ENCODE results near the gene SUGCT.

SUGCT gene

GRCh38 chr7:40428421-40428820, 293.6 kb downstream of the SUGCT start:
- H3K27me3 ChIP-seq (ENCODE audit: control insufficient read depth, insufficient read depth, low read length), result no peaks in the 10 kb centered on the region
- no peaks in the 10 kb centered on the region for H3K9me3 ChIP-seq (ENCODE audit: control insufficient read depth, insufficient read depth, low read length)
- H3K27ac ChIP-seq (ENCODE audit: low read depth, low read length), result no peak overlapping the region
- no peak overlapping the region for H3K4me3 ChIP-seq (ENCODE audit: low read depth, low read length)
- no peak overlapping the region for H3K9ac ChIP-seq (ENCODE audit: low read depth, low read length)
- H3K4me1 ChIP-seq (ENCODE audit: control insufficient read depth, insufficient read depth, low read length), result no peaks in the 10 kb centered on the region
- no peaks in the 10 kb centered on the region for H3K36me3 ChIP-seq (ENCODE audit: control insufficient read depth, insufficient read depth, low read length)

- no peak overlapping the region for H3K27ac ChIP-seq (ENCODE audit: low read depth, low read length)
- H3K36me3 ChIP-seq (ENCODE audit: control insufficient read depth, insufficient read depth, low read length), result no peaks in the 10 kb centered on the region
- H3K4me1 ChIP-seq (ENCODE audit: control insufficient read depth, insufficient read depth, low read length), result no peaks in the 10 kb centered on the region
- no peaks in the 10 kb centered on the region for H3K9me3 ChIP-seq (ENCODE audit: control insufficient read depth, insufficient read depth, low read length)
- H3K9ac ChIP-seq (ENCODE audit: low read depth, low read length), result no peak overlapping the region
- no peaks in the 10 kb centered on the region for H3K27me3 ChIP-seq (ENCODE audit: control insufficient read depth, insufficient read depth, low read length)
- no peak overlapping the region for H3K4me3 ChIP-seq (ENCODE audit: low read depth, low read length)
These were observed 295.0 kb downstream of the SUGCT start for GRCh38 chr7:40429826-40430225.

- no peak overlapping the region for H3K4me3 ChIP-seq (ENCODE audit: low read depth, low read length)
- no peaks in the 10 kb centered on the region for H3K4me1 ChIP-seq (ENCODE audit: control insufficient read depth, insufficient read depth, low read length)
- H3K9me3 ChIP-seq (ENCODE audit: control insufficient read depth, insufficient read depth, low read length), result no peaks in the 10 kb centered on the region
- H3K27ac ChIP-seq (ENCODE audit: low read depth, low read length), result no peak overlapping the region
- H3K36me3 ChIP-seq (ENCODE audit: control insufficient read depth, insufficient read depth, low read length), result no peaks in the 10 kb centered on the region
- H3K9ac ChIP-seq (ENCODE audit: low read depth, low read length), result no peak overlapping the region
- no peaks in the 10 kb centered on the region for H3K27me3 ChIP-seq (ENCODE audit: control insufficient read depth, insufficient read depth, low read length)
These were observed 297.2 kb downstream of the SUGCT start for GRCh38 chr7:40432046-40432445.

GRCh38 chr7:40436710-40437109, 301.9 kb downstream of the SUGCT start:
- 0 out of 2 replicates have a peak, but pooled peaks cover 5% of the 10 kb centered on the region for H3K9me3 ChIP-seq (ENCODE audit: control insufficient read depth, insufficient read depth, low read length)

GRCh38 chr7:40437498-40437897, 302.7 kb downstream of the SUGCT start:
- Histone ChIP-seq H3K4me1 (ENCODE audit: control insufficient read depth, insufficient read depth, low read length) (no peaks in the 10 kb centered on the region; the same call in 1 of the 2 replicates), H3K36me3 (ENCODE audit: control insufficient read depth, insufficient read depth, low read length) (no peaks in the 10 kb centered on the region), H3K9ac (ENCODE audit: low read depth, low read length) (no peak overlapping the region), H3K27me3 (ENCODE audit: control insufficient read depth, insufficient read depth, low read length) (no peaks in the 10 kb centered on the region), H3K27ac (ENCODE audit: low read depth, low read length) (no peak overlapping the region), H3K9me3 (ENCODE audit: control insufficient read depth, insufficient read depth, low read length) (0 out of 2 replicates have a peak, but pooled peaks cover 5% of the 10 kb centered on the region), H3K4me3 (ENCODE audit: low read depth, low read length) (no peak overlapping the region)

More at GRCh38 chr7:40436710-40437109, 301.9 kb downstream of the SUGCT start:
- Histone ChIP-seq H3K4me1 (ENCODE audit: control insufficient read depth, insufficient read depth, low read length) (no peaks in the 10 kb centered on the region; the same call in 1 of the 2 replicates), H3K9ac (ENCODE audit: low read depth, low read length) (no peak overlapping the region), H3K36me3 (ENCODE audit: control insufficient read depth, insufficient read depth, low read length) (no peaks in the 10 kb centered on the region), H3K27me3 (ENCODE audit: control insufficient read depth, insufficient read depth, low read length) (no peaks in the 10 kb centered on the region), H3K27ac (ENCODE audit: low read depth, low read length) (no peak overlapping the region), H3K4me3 (ENCODE audit: low read depth, low read length) (no peak overlapping the region)

GRCh38 chr7:40437936-40438634, 303.3 kb downstream of the SUGCT start:
- Histone ChIP-seq H3K9ac (ENCODE audit: low read depth, low read length) (no peak overlapping the region), H3K9me3 (ENCODE audit: control insufficient read depth, insufficient read depth, low read length) (0 out of 2 replicates have a peak, but pooled peaks cover 5% of the 10 kb centered on the region), H3K27me3 (ENCODE audit: control insufficient read depth, insufficient read depth, low read length) (no peaks in the 10 kb centered on the region), H3K4me1 (ENCODE audit: control insufficient read depth, insufficient read depth, low read length) (no peaks in the 10 kb centered on the region; the same call in 1 of the 2 replicates), H3K4me3 (ENCODE audit: low read depth, low read length) (no peak overlapping the region), H3K27ac (ENCODE audit: low read depth, low read length) (no peak overlapping the region), H3K36me3 (ENCODE audit: control insufficient read depth, insufficient read depth, low read length) (no peaks in the 10 kb centered on the region)

GRCh38 chr7:40439686-40440085, 304.9 kb downstream of the SUGCT start:
- Histone ChIP-seq H3K9me3 (ENCODE audit: control insufficient read depth, insufficient read depth, low read length) (0 out of 2 replicates have a peak, but pooled peaks cover 5% of the 10 kb centered on the region), H3K27me3 (ENCODE audit: control insufficient read depth, insufficient read depth, low read length) (no peaks in the 10 kb centered on the region), H3K27ac (ENCODE audit: low read depth, low read length) (no peak overlapping the region), H3K4me3 (ENCODE audit: low read depth, low read length) (no peak overlapping the region), H3K4me1 (ENCODE audit: control insufficient read depth, insufficient read depth, low read length) (no peaks in the 10 kb centered on the region; the same call in 1 of the 2 replicates), H3K9ac (ENCODE audit: low read depth, low read length) (no peak overlapping the region), H3K36me3 (ENCODE audit: control insufficient read depth, insufficient read depth, low read length) (no peaks in the 10 kb centered on the region)

GRCh38 chr7:40447345-40447744, 312.5 kb downstream of the SUGCT start:
- no peak overlapping the region for H3K4me3 ChIP-seq (ENCODE audit: low read depth, low read length)

GRCh38 chr7:40455485-40455884, 320.7 kb downstream of the SUGCT start:
- H3K27me3 ChIP-seq (ENCODE audit: control insufficient read depth, insufficient read depth, low read length), result no peaks in the 10 kb centered on the region
- no peak overlapping the region for H3K4me3 ChIP-seq (ENCODE audit: low read depth, low read length)
- no peaks in the 10 kb centered on the region for H3K36me3 ChIP-seq (ENCODE audit: control insufficient read depth, insufficient read depth, low read length)
- no peak overlapping the region for H3K9ac ChIP-seq (ENCODE audit: low read depth, low read length)
- no peaks in the 10 kb centered on the region for H3K4me1 ChIP-seq (ENCODE audit: control insufficient read depth, insufficient read depth, low read length)
- no peaks in the 10 kb centered on the region for H3K9me3 ChIP-seq (ENCODE audit: control insufficient read depth, insufficient read depth, low read length)
- H3K27ac ChIP-seq (ENCODE audit: low read depth, low read length), result no peak overlapping the region

More at GRCh38 chr7:40447345-40447744, 312.5 kb downstream of the SUGCT start:
- H3K36me3 ChIP-seq (ENCODE audit: control insufficient read depth, insufficient read depth, low read length), result no peaks in the 10 kb centered on the region
- H3K9me3 ChIP-seq (ENCODE audit: control insufficient read depth, insufficient read depth, low read length), result no peaks in the 10 kb centered on the region
- H3K27ac ChIP-seq (ENCODE audit: low read depth, low read length), result no peak overlapping the region
- H3K4me1 ChIP-seq (ENCODE audit: control insufficient read depth, insufficient read depth, low read length), result no peaks in the 10 kb centered on the region
- H3K9ac ChIP-seq (ENCODE audit: low read depth, low read length), result no peak overlapping the region
- no peaks in the 10 kb centered on the region for H3K27me3 ChIP-seq (ENCODE audit: control insufficient read depth, insufficient read depth, low read length)

- H3K4me1 ChIP-seq (ENCODE audit: control insufficient read depth, insufficient read depth, low read length), result no peaks in the 10 kb centered on the region
- no peaks in the 10 kb centered on the region for H3K36me3 ChIP-seq (ENCODE audit: control insufficient read depth, insufficient read depth, low read length)
- no peak overlapping the region for H3K27ac ChIP-seq (ENCODE audit: low read depth, low read length)
- H3K9me3 ChIP-seq (ENCODE audit: control insufficient read depth, insufficient read depth, low read length), result no peaks in the 10 kb centered on the region
- H3K4me3 ChIP-seq (ENCODE audit: low read depth, low read length), result no peak overlapping the region
- H3K27me3 ChIP-seq (ENCODE audit: control insufficient read depth, insufficient read depth, low read length), result no peaks in the 10 kb centered on the region
- H3K9ac ChIP-seq (ENCODE audit: low read depth, low read length), result no peak overlapping the region
These were observed 323.1 kb downstream of the SUGCT start for GRCh38 chr7:40457776-40458480.

GRCh38 chr7:40463446-40463845, 328.6 kb downstream of the SUGCT start:
- no peaks in the 10 kb centered on the region for H3K27me3 ChIP-seq (ENCODE audit: control insufficient read depth, insufficient read depth, low read length)
- no peak overlapping the region for H3K9ac ChIP-seq (ENCODE audit: low read depth, low read length)
- no peak overlapping the region for H3K4me3 ChIP-seq (ENCODE audit: low read depth, low read length)
- H3K4me1 ChIP-seq (ENCODE audit: control insufficient read depth, insufficient read depth, low read length), result no peaks in the 10 kb centered on the region
- no peak overlapping the region for H3K27ac ChIP-seq (ENCODE audit: low read depth, low read length)
- H3K9me3 ChIP-seq (ENCODE audit: control insufficient read depth, insufficient read depth, low read length), result no peaks in the 10 kb centered on the region
- H3K36me3 ChIP-seq (ENCODE audit: control insufficient read depth, insufficient read depth, low read length), result no peaks in the 10 kb centered on the region
